Measurements from ENCODE around the gene KRTAP10-4.

The KRTAP10-4 gene

GRCh38 chr21:44530221-44530902, 43.2 kb upstream of the KRTAP10-4 start:
- H3K4me1 ChIP-seq (ENCODE audit: control insufficient read depth, low read depth, low read length) = no peaks in the 10 kb centered on the region
- no peak overlapping the region for H3K27ac ChIP-seq (ENCODE audit: low read length)
- H3K36me3 ChIP-seq (ENCODE audit: control insufficient read depth, low read depth, low read length) = no peaks in the 10 kb centered on the region
- H3K27me3 ChIP-seq (ENCODE audit: control insufficient read depth, insufficient read depth, low read length) = no peaks in the 10 kb centered on the region
- H3K9ac ChIP-seq (ENCODE audit: low read length) = no peak overlapping the region
- no peak overlapping the region for H3K4me3 ChIP-seq (ENCODE audit: low read length)
- no peaks in the 10 kb centered on the region for H3K9me3 ChIP-seq (ENCODE audit: control insufficient read depth, low read depth, low read length)

DNA sequence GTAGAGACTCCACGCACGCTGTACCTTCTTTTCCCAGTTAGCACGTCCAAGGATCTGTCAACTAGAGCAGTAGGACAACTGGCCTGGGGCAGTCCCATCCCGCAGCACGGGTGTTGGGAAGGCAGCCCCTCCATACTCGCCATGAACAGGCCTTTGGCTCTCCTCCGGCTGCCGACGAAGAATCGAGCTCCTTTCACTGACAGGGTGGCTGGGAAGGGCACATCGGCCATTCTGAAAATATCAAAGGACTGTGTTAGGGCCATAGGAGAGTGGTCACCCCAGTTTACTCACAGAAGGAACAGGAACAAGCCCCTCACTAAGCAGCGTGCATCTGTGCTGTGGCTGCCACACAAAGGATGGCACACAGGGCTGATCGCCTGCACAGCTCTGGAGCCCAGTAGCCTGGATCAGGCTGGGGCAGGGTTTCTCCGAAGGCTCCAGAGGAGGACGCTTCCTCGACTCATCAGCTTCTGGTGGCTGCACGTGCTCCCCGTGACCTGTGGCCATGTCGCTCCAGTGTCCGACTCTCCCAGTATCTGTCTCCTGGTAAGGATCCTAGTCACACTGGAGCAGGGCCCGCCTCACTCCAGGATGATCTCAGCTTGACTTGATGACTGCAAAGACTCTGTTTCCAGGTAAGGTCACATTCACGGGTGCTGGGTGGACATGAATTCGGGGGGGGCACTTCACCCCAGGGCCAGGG, 42.5 kb upstream of the KRTAP10-4 start:
- H3K4me1 ChIP-seq (ENCODE audit: control insufficient read depth, low read depth, low read length) = no peaks in the 10 kb centered on the region
- no peaks in the 10 kb centered on the region for H3K36me3 ChIP-seq (ENCODE audit: control insufficient read depth, low read depth, low read length)
- no peak overlapping the region for H3K9ac ChIP-seq (ENCODE audit: low read length)
- H3K4me3 ChIP-seq (ENCODE audit: low read length) = no peak overlapping the region
- no peaks in the 10 kb centered on the region for H3K27me3 ChIP-seq (ENCODE audit: control insufficient read depth, insufficient read depth, low read length)
- no peak overlapping the region for H3K27ac ChIP-seq (ENCODE audit: low read length)
- no peaks in the 10 kb centered on the region for H3K9me3 ChIP-seq (ENCODE audit: control insufficient read depth, low read depth, low read length)

GRCh38 chr21:44531606-44532564, 41.6 kb upstream of the KRTAP10-4 start:
- no peak overlapping the region for H3K27ac ChIP-seq (ENCODE audit: low read length)
- H3K36me3 ChIP-seq (ENCODE audit: control insufficient read depth, low read depth, low read length) = no peaks in the 10 kb centered on the region
- no peaks in the 10 kb centered on the region for H3K9me3 ChIP-seq (ENCODE audit: control insufficient read depth, low read depth, low read length)
- no peak overlapping the region for H3K4me3 ChIP-seq (ENCODE audit: low read length)
- no peaks in the 10 kb centered on the region for H3K27me3 ChIP-seq (ENCODE audit: control insufficient read depth, insufficient read depth, low read length)
- H3K9ac ChIP-seq (ENCODE audit: low read length) = no peak overlapping the region
- no peaks in the 10 kb centered on the region for H3K4me1 ChIP-seq (ENCODE audit: control insufficient read depth, low read depth, low read length)

DNA sequence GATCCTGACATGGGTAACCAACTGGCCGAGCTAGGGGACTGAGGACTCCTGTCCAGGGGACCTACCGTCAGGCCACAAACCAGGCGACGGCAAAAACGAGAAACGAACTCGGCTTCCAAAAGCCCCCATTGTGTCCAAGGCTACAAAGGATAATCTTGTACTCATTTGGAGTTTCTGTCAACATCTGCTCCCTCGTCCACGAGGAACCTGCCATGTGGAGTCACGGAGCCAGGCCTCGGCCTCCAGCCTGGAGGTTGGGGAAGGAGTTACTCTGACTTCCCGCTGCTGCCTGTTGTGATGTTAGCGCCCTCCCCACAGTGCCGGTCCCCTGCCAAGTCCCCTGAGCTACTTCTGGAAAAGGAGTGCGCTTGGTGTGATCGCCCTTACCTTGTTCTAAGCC, 40.8 kb upstream of the KRTAP10-4 start:
- no peak overlapping the region for H3K9ac ChIP-seq (ENCODE audit: low read length)
- H3K4me1 ChIP-seq (ENCODE audit: control insufficient read depth, low read depth, low read length) = no peaks in the 10 kb centered on the region
- H3K27ac ChIP-seq (ENCODE audit: low read length) = no peak overlapping the region
- H3K27me3 ChIP-seq (ENCODE audit: control insufficient read depth, insufficient read depth, low read length) = no peaks in the 10 kb centered on the region
- no peaks in the 10 kb centered on the region for H3K36me3 ChIP-seq (ENCODE audit: control insufficient read depth, low read depth, low read length)
- H3K9me3 ChIP-seq (ENCODE audit: control insufficient read depth, low read depth, low read length) = no peaks in the 10 kb centered on the region
- no peak overlapping the region for H3K4me3 ChIP-seq (ENCODE audit: low read length)

DNA sequence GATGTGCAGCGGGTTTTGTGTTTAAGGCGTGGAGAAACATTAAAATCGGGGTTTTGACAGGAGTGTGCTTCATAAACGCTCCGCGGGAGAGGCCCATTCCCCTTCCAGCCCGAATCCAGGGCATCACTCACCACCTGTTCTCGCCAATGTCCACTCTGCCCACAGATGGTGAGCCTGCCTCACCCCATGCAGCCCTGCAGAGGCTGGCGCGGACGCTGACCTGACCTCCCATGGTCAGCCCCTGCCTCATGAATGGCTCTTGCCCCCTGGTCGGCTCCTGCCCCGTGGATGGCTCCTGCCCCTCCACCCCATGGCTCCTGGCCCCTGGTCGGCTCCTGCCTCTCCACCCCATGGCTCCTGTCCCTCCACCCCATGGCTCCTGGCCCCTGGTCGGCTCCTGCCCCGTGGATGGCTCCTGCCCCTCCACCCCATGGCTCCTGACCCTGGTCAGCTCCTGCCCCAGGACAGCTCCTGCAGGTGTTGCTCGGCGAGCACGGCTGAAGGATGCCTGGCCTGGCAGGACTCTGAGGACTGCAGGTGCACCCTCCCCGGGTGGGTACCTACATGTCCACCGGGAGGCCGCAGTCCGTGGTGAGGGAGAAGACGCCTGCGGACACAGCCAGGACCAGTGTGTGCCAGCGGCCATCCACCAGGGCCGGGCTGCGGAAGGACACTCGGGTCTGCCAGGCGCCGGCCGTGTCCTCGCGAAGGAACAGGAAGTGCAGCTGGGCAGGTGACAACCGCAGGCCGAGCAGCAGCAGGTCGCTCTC, 40.2 kb upstream of the KRTAP10-4 start:
- Histone ChIP-seq H3K9ac (ENCODE audit: low read length) (no peak overlapping the region), H3K36me3 (ENCODE audit: control insufficient read depth, low read depth, low read length) (no peaks in the 10 kb centered on the region), H3K9me3 (ENCODE audit: control insufficient read depth, low read depth, low read length) (no peaks in the 10 kb centered on the region), H3K4me3 (ENCODE audit: low read length) (no peak overlapping the region), H3K4me1 (ENCODE audit: control insufficient read depth, low read depth, low read length) (no peaks in the 10 kb centered on the region), H3K27me3 (ENCODE audit: control insufficient read depth, insufficient read depth, low read length) (no peaks in the 10 kb centered on the region), H3K27ac (ENCODE audit: low read length) (no peak overlapping the region)

- H3K4me3 ChIP-seq (ENCODE audit: low read length) = no peak overlapping the region
- H3K27me3 ChIP-seq (ENCODE audit: control insufficient read depth, insufficient read depth, low read length) = no peaks in the 10 kb centered on the region
- no peaks in the 10 kb centered on the region for H3K9me3 ChIP-seq (ENCODE audit: control insufficient read depth, low read depth, low read length)
- no peaks in the 10 kb centered on the region for H3K36me3 ChIP-seq (ENCODE audit: control insufficient read depth, low read depth, low read length)
- H3K27ac ChIP-seq (ENCODE audit: low read length) = no peak overlapping the region
- H3K4me1 ChIP-seq (ENCODE audit: control insufficient read depth, low read depth, low read length) = no peaks in the 10 kb centered on the region
- no peak overlapping the region for H3K9ac ChIP-seq (ENCODE audit: low read length)
Measured at GRCh38 chr21:44533891-44534627, 39.5 kb upstream of the KRTAP10-4 start.

DNA sequence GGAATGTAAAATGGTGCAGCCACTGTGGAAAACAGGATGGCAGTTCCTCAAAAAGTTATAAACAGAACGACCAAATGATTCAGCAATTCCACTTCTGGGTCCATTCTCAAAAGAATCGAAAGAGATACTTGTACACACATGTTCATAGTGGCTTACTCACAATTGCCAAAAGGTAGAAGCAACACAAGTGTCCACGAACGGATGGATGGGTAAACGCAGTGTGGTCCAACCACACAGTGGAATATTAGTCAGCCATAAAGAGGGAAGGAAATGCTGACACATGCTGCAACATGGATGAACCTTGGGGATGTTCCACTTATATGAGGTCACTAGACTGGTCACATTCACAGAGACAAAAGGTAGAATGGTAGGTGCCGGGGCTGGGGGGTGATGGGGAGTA, 38.8 kb upstream of the KRTAP10-4 start:
- Histone ChIP-seq H3K36me3 (ENCODE audit: control insufficient read depth, low read depth, low read length) (no peaks in the 10 kb centered on the region), H3K9ac (ENCODE audit: low read length) (no peak overlapping the region), H3K27me3 (ENCODE audit: control insufficient read depth, insufficient read depth, low read length) (no peaks in the 10 kb centered on the region), H3K9me3 (ENCODE audit: control insufficient read depth, low read depth, low read length) (no peaks in the 10 kb centered on the region), H3K4me3 (ENCODE audit: low read length) (no peak overlapping the region), H3K4me1 (ENCODE audit: control insufficient read depth, low read depth, low read length) (no peaks in the 10 kb centered on the region), H3K27ac (ENCODE audit: low read length) (no peak overlapping the region)

DNA sequence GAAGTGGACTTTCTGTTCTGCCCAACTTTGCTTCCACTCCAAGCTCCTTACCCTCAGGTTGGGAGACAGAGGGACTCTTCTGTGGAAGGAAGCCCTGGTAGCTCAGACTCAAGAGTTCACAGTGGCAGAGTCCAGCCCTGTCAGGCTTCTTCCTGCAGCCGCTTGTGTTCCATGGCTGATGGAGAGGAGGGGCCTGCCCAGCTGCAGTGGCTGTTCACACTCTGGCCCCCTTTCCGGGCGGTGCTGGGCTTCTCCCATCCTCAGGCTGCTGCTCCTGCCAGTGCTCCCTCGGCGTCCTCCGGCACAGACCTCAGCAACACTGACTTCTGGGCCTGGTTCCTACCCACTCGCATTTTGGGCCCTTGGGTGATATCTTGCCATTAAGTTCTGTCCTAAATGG, 37.6 kb upstream of the KRTAP10-4 start:
- H3K4me3 ChIP-seq (ENCODE audit: low read length) = no peak overlapping the region
- H3K9me3 ChIP-seq (ENCODE audit: control insufficient read depth, low read depth, low read length) = no peaks in the 10 kb centered on the region
- H3K9ac ChIP-seq (ENCODE audit: low read length) = no peak overlapping the region
- H3K27me3 ChIP-seq (ENCODE audit: control insufficient read depth, insufficient read depth, low read length) = no peaks in the 10 kb centered on the region
- H3K27ac ChIP-seq (ENCODE audit: low read length) = no peak overlapping the region
- no peaks in the 10 kb centered on the region for H3K4me1 ChIP-seq (ENCODE audit: control insufficient read depth, low read depth, low read length)
- H3K36me3 ChIP-seq (ENCODE audit: control insufficient read depth, low read depth, low read length) = no peaks in the 10 kb centered on the region

DNA sequence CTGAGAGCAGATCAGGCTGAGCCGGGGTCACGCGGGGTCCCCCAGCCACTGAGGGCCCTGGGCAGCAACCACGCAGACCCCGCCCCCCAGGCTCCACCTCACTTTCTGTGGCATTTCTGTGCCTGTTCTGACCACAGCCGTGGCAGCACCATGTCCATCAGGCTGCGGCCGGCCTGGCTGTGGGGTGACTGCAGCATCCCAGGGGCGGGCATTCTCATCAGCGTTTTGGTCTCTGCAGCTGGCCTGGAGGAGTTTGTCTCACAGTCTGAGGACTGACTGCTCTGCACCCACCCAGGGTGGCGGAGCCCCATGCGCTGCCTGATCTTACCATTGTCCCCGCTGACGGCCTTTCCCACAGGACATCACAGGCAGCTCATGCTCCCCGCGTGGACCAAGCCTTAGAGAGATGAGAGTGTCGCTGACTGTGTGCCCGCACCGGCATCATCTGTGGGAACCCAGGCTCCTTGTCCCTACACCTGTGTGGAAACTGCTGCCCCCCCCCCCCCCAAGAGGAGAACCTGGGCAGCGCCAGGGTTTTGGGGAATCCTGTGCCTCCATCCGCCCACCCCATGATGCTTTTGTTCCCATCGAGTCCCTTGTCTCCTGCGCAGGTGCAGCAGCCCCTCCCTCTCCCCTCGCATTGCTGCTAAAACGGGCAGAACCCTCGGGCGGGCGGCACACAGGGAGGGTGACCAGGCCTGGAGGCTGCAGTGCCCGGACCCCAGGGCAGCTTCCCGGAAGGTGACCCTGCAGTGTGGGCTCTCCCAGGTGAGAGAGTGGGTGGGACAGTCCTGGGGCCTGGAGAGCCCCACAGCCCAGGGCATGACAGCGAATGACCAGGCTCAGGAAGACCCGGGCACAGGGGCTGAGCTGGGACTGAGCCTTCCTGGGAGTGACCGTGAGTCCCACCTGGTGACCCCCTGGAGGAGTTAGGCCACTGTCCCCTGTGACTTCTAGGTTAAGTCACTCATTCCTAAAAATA, 35.3 kb upstream of the KRTAP10-4 start:
- H3K27ac ChIP-seq (ENCODE audit: low read length) = no peak overlapping the region
- H3K4me1 ChIP-seq (ENCODE audit: control insufficient read depth, low read depth, low read length) = no peaks in the 10 kb centered on the region
- no peak overlapping the region for H3K4me3 ChIP-seq (ENCODE audit: low read length)
- H3K36me3 ChIP-seq (ENCODE audit: control insufficient read depth, low read depth, low read length) = no peaks in the 10 kb centered on the region
- no peak overlapping the region for H3K9ac ChIP-seq (ENCODE audit: low read length)
- no peaks in the 10 kb centered on the region for H3K27me3 ChIP-seq (ENCODE audit: control insufficient read depth, insufficient read depth, low read length)
- H3K9me3 ChIP-seq (ENCODE audit: control insufficient read depth, low read depth, low read length) = no peaks in the 10 kb centered on the region

DNA sequence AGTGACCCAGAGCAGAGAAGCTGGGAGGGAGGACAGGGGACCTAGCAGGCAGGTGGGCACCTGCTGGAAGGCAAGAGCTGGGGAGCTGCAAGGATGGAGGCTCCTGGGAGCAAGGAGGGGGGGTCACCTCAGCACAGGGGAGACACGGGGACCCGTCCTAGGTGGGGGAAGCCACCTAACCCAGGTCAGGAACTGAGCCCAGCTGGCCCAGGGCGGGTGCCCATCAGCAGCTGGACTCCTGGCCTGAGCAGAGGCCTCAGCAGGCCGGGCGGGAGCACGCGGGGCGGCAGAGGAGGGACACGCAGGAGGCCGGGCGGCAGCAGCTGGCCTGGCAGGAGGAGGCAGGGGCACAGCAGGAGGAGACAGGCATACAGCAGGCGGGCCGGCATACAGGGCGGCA, 34.5 kb upstream of the KRTAP10-4 start:
- no peak overlapping the region for H3K4me3 ChIP-seq (ENCODE audit: low read length)
- H3K27ac ChIP-seq (ENCODE audit: low read length) = no peak overlapping the region
- H3K27me3 ChIP-seq (ENCODE audit: control insufficient read depth, insufficient read depth, low read length) = no peaks in the 10 kb centered on the region
- H3K36me3 ChIP-seq (ENCODE audit: control insufficient read depth, low read depth, low read length) = no peaks in the 10 kb centered on the region
- no peaks in the 10 kb centered on the region for H3K9me3 ChIP-seq (ENCODE audit: control insufficient read depth, low read depth, low read length)
- H3K4me1 ChIP-seq (ENCODE audit: control insufficient read depth, low read depth, low read length) = no peaks in the 10 kb centered on the region
- H3K9ac ChIP-seq (ENCODE audit: low read length) = no peak overlapping the region

Measured in iPS-18a (cell line).